GM18870 (cell line): Measurements from ENCODE around the gene QSER1.
A peak's percentile ranks its signal among the peaks of the same experiment; 100 is the strongest.
"Not testable (repeated sequence)": the region's sequence is repeated elsewhere in the genome, so short reads cannot be mapped to it uniquely, and the experiment has no call there.

Experiments
- ATAC-seq: cut with Tn5 transposase; IDR thresholded peaks from one replicate; pipeline ENCODE4 v1.9.1; 2021; ENCODE audit warnings: moderate library complexity; ENCODE audit not compliant: unreplicated experiment

QSER1 gene

DNA sequence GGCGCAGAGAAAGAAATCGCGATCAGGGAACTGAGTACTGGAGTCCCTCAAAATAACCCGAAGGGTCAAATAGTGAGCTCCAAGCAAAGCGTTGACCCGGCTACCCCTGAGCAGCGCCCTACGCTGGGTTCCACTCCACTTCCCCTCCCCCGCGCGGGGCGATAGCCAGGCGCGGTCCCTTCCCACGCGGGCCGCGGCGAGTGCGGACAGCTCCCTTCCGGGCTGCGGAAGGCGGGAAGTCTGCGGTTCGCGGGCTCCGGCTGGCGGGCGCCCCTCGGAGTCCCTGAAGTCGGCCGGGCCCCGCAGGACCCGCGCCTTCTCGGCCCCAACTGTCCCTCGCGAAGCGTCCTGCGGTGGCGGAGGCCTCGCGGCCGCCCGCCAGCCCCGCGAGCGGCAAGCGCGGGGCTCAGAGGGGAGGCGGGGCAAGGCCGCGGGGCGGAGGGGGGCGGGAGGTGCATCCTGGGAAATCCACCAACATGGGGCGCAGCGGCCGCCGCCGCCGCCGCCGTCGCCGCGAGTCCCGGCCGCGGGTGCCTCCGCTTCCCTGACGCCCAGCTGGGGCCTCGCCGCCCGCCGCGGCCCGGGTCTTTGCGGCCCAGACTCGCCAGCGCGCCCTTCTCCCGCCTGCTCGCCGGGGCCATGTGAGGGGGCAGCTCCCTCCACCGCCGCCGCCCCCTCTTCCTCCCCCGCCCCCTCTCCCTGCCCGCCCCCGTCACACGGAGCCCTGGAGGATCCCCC is at the start of gene QSER1:
QSER1 (plus strand) TSS at position 457 of the 738 bp plus-strand sequence. CDS start 315 bp downstream, outside the sequence.
- peak; percentile 39 for ATAC-seq

DNA sequence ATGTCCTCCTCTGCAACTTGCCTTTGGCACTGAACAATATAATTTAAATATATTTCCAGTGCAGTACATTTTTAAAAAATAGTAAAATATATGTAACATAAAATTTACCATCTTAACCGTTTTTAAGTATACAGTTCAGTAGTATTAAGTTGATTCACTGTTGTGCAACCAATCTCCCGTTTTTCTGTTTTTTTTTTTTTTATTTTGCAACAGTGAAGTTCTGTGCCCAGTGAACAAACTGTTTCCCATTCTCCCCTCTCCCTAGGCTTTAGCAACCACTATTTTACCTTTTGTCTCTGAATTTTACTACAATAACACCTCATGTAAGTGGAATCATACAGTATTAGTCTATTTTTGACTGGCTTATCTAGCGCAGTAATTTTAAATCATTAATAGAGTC is 49.1 kb upstream of the QSER1 start:
- ATAC-seq, result no peak

GRCh38 chr11:32847511-32847910 is 45.1 kb upstream of the QSER1 start:
- ATAC-seq, result no peak

- no peak for ATAC-seq
These were observed 42.9 kb upstream of the QSER1 start for GRCh38 chr11:32849761-32850160.

GRCh38 chr11:32851251-32851650 is 41.4 kb upstream of the QSER1 start:
- ATAC-seq, result no peak

DNA sequence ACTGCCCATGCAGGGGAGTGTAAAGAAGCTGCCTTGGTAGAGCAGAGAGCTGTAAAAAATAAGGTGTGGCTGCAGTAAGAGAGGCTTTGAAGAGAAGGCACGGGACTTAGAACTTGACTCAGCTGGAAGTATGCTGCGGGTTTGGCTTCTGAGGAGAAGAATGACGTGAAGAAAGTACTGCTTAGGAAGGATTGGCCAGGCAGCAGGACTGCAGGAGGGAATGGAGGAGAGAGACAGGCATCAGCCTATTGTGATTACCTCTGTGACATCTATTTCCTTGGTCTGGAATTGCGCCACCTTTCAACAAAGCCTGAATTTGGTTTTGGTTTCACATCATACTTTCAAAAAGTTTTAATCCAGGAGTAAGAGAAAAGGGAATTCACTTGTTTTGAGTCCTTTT is 40.4 kb upstream of the QSER1 start:
- ATAC-seq, result no peak

DNA sequence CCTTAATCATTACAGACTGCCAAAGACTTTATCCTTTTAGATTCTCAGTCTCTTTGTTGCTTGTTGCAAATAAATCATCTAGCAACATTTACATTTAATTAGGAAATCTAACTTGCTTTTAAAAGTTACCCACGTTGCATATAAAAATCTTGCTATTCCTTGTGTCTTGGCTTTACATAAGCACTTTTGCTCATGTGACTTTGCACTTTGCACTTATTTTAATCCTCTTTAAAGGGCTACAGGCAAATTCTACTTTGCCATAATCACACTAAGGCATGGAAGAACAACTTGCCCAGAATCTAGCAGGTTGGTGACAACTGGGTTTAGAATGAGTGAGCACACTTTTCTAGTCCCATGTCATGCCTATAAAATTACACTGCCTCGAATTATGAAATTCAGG is 37.0 kb upstream of the QSER1 start:
- ATAC-seq, result no peak

GRCh38 chr11:32858731-32859130 is 33.9 kb upstream of the QSER1 start:
- ATAC-seq, result no peak

DNA sequence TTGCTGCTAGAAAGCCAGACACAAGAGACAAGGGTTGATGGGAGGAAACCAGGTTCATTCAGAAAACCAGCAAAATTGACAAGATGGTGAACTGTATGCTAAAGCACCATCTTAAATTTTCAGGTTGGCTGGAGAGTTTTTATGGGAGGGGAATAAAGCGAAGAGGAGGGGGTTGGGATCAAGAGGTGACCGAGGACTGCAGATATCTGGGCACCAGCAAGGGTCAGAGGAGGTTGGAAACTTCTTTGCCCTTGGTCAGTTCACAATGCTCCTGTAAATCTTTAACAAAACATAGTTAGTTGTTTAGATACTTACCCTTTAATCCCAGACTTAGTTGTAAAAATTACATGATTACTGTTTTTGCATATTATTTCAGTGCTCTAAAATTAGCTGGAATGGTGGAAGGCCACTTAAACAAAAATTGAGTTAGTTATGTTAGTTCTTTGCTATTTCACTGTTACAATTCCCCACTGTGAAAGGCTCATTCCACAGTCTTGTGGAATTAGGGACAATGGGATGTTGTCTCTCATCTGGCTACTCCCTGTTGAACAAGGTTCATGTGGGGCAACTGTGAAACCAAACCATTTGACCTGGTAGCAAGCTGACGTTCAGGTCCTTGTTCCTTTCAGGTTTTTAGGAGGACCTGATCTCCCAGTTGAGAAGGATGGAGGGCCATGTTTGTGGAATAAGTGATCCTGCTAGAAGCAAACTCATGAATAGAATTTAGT is 30.6 kb upstream of the QSER1 start:
- no peak for ATAC-seq

DNA sequence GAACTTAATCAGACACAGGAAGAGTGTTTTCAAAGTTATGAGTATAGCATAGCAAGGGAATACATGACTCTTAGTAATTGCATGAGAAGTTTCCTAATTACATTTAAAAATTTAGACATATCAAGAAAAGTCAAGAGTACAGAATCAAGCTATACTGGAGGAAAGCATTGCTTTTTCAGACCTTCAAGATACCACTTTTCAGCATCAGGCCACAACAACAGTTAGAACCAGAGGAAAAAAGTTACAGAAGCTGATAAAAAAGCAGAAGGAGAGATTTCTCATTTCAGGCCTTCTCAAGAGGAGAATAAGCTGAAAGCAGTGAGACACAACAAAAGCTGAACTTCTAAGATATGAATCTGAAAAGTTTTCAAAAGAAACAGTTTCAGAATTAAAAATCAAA is 28.1 kb upstream of the QSER1 start:
- ATAC-seq, result no peak

DNA sequence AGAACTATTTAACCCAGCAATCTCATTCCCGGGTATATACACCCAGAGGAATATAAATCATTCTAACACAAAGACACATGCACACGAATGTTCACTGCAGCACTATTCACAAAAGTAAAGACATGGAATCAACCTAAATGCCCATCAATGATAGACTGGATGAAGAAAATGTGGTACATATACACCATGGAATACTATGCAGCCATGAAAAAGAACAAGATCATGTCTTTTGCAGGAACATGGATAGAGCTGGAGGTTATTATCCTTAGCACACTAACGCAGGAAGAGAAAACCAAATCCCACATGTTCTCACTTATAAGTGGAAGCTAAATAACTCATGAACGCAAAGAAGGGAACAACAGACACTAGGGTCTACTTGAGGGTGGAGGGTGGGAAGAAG is 23.9 kb upstream of the QSER1 start:
- ATAC-seq, result not testable (repeated sequence)

- ATAC-seq, result no peak
These were observed 21.9 kb upstream of the QSER1 start for GRCh38 chr11:32870676-32871075.

DNA sequence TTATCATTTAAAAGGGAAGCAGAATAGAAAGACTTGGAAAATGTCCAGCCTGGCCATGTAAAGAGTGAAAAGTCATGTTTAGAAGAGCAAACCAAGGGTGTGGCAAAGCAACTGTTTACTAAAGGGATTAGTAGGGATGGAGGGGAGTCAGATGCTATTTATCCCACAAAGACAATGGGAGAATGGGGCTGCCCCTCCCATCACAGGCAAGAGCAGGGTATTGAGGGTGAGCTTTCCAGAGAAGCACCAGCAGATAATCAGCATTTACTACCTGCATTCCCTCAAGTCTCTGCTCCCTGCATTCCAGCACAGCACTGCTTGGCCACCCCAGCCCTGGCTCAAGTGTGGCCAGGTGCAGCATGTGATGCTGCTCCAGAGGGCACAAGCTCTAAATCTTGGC is 18.5 kb upstream of the QSER1 start:
- ATAC-seq, result no peak

GRCh38 chr11:32881286-32881685 is 11.3 kb upstream of the QSER1 start:
- no peak for ATAC-seq

DNA sequence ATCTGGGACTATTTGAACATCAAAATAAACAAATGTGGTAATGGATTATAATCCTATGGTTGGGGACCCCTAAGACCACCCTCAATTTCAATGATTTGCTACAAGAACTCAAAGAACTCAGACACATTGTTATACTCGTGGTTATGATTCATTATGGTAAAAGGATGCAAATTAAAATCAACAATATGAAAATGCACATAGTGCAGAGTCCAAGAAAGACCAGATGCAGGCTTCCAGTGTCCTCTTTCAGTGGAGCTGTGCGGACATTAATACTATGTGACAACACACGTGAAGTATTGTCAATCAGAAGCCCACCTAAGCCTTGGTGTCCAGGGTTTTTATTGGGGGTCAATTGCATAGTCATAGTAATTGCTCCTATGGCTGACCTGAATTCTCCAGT is 9.2 kb upstream of the QSER1 start:
- no peak for ATAC-seq

GRCh38 chr11:32884023-32884422 is 8.6 kb upstream of the QSER1 start:
- no peak for ATAC-seq

DNA sequence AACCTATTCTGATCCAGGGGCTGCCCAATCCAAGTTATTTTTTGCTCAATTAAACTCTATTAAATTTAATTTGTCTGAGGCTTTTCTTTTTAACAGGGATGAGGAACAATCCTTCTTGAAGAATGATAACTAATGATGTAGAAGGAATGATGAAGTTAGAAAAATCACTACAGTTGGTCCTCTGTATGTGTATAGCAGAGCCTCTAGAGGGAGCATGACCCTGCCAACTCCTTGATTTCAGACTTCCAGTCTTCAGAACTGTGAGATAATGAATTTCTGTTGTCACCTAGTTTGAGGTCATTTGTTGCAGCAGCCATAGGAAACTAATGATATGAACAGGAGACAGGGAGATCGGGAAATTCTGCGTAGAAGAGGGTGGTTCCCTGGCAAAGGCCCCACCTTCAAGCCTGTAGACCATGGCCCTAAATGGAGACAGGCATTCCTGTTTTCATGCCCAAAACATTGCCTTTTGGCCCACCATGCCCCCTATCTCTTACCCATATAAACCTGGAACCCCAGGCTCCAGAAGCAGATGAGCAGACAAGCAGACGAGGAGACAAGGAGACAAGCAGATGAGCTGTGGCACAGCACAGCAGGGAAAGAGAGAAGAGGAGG is 7.7 kb upstream of the QSER1 start:
- ATAC-seq, result no peak

- ATAC-seq, result no peak
These were observed 7.1 kb upstream of the QSER1 start for GRCh38 chr11:32885556-32885955.

DNA sequence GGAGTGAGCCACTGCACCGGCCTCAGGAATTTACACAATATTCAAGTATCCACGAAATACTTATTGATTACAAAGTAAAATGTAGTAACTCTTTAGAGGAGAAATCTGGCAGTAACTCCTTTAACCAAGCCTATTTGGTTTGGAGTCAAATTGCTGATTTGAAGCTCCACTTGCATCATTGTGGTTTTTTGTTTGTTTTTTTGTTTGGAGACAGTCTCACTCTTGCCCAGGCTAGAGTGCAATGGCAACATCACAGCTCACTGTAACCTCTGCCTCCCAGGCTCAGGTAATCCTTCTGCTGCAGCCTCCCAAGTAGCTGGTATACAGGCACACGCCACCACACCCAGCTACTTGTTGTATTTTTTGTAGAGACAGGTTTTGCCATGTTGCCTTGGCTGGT is 6.4 kb upstream of the QSER1 start:
- ATAC-seq, result no peak

DNA sequence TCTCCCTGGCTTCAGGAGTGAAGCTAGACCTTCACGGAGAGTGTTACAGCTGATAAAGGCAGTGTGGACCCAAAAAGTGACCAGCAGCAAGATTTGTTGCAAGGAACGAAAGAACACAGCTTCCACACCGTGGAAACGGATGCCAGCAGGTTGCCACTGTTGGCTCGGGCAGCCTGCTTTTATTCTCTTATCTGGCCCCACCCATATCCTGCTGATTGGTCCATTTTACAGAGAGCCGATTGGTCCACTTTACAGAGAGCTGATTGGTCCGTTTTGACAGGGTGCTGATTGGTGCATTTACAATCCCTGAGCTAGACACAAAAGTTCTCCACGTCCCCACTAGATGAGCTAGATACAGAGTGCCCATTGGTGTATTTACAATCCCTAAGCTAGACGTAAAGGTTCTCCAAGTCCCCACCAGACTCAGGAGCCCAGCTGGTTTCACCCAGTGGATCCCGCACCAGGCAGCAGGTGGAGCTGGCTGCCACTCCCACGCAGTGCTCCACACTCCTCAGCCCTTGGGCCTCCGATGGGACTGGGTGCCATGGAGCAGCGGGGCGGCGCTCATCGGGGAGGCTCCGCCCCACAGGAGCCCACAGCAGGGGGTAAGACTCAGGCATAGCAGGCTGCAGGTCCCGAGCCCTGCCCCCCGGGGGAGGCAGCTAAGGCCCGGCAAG is 4.8 kb upstream of the QSER1 start:
- not testable (repeated sequence) for ATAC-seq

- not testable (repeated sequence) for ATAC-seq
These were observed 4.3 kb upstream of the QSER1 start for GRCh38 chr11:32888384-32888710.

- no peak for ATAC-seq
These were observed 3.8 kb upstream of the QSER1 start for GRCh38 chr11:32888805-32889204.
